HG02970 (cell line): ENCODE results near the gene IFNB1.

Experiments used
- ATAC-seq: cut with Tn5 transposase; IDR thresholded peaks from one replicate; pipeline ENCODE4 v1.9.1; 2021; ENCODE audit warnings: mild to moderate bottlenecking, moderate library complexity, moderate number of reproducible peaks; ENCODE audit not compliant: unreplicated experiment, low FRiP score

Gene IFNB1

DNA sequence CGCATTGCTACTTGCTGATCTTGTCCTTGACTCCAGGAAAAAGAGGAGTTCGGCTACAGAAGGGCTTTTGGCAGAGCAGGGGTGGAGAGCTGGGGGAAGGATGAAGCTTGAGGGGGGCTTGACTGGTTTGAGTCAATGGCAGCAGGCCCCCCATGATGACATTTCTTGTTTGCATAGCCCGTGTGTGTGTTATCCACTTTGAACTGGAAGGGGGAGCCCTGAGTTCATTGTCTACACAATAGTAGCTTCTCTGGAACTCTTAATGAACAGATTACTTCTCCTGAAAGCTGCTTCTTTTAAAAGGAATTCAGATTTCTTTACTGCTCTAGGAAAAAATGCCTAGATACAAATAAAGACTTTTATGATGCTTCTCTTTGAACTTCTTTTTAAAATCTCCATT, 2.3 kb downstream of the IFNB1 start:
- no peak for ATAC-seq

DNA sequence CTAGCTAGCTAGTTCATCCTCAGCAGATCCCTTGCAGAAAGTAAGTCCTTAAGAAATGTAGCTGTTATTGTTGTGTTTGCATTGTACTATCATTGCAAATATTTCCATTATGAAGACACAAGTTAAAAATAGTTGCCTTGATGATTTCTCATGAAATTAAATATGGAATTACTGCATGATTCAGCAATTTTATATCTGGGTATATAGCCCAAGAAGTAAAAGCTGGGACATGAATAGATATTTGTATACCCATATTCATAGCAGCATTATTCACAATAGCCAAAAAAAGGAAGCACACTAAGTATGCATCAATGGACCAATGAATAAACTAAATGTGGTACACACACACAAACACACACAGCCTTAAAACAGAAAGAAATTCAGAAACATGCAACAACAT, 6.8 kb downstream of the IFNB1 start:
- no peak for ATAC-seq

DNA sequence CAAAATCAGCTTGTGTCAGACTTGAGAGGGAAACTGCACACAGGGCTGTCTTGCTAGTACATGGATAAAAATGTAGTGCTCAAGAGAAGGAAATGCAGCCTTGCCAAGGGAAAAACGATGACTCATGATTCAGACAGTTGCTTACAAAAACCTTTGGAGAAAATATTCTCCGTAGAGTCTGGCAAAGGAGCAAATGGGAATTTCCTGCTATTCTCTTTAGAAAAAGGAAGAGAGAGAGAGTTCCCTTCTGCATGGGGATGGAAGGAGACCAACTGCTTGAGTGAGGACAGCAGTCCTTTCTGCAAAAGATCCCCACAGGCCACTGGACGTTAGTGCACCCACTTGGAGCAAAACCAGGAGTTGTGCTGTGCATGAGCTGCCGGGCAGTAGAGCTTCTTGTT, 7.6 kb downstream of the IFNB1 start:
- ATAC-seq = no peak

DNA sequence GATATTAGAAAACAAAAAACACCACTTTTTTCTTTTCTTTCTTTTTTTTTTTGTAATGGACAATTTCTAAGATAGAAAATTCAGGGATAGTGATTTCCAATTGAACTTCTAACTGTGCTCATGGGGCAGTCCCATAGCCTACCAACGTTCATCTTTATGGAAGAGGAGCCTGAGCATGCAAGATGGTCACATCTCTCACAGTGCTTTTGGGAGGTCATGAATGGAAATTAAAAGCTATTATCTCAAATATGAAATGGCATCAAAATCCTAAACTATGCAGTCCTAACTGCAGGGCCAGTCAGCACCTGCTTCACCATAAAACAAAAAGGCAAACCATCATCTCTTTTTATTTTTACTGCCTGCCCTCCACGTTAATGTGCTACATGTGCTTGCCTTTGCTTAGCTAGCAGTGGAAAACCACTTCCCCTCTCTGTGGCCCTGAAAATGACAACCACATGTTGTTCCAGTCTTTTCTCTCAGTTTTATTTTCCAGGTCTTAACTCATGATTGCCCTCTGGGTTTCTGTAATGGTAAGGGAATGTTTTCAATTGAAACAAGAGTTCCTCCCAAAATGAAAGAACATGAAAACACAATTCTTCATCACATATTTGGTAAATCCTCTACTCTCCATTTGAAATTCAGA, 16.7 kb downstream of the IFNB1 start:
- ATAC-seq = no peak

DNA sequence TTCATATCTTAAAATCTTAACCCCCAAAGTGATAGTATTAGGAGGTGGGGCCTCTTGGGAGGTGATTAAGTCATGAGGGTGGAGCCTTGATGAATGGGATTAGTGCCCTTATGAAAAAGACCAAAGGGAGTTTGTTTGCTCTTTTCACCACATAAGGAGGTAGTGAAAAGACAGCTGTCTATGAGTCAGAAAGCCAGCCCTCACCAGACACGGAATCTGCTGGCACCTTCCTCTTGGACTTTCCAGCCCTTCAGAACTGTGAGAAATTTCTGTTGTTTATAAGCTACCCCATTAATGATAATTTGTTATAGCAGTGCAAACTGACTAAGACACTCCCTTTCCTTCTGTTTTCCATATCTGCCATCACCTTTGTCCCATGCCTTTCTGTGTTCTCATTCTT, 20.8 kb downstream of the IFNB1 start:
- ATAC-seq = no peak

DNA sequence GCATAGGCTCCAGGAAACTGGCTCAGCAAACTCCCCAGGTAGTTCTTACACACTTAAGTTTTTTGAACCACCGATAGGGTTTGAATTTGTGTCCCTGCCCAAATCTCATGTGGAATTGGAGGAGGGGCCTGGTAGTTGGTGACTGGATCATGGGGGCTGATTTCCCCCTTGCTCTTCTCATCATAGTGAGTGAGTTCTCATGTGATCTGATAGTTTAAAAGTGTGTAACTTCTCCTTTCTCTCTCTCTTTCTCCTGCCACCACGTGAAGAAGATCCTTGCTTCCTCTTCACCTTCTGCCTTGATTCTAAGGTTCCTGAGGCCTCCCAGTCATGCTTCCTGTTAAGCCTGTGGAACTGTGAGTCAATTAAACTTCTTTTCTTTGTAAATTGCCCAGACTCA, 23.9 kb downstream of the IFNB1 start:
- ATAC-seq = no peak

DNA sequence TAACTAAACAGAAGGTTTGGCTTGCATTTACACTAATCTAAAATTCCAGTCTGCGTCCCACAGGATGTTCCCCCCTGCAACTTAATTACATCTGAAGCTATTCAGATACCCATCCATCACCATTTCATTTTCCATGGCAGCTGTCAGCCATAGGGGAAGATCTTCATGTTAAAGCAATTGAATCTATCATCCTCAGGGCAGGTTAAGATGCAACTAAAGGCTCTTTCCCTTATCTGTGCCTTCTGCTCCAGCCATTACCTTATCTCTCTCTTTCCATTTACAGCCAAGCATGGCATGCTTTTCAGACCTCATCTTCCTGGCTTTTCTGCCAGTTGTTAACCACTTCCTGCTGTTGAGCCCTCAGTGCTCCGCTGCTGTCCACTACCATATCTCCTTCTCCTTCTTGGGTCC, 30.5 kb downstream of the IFNB1 start:
- ATAC-seq = no peak

DNA sequence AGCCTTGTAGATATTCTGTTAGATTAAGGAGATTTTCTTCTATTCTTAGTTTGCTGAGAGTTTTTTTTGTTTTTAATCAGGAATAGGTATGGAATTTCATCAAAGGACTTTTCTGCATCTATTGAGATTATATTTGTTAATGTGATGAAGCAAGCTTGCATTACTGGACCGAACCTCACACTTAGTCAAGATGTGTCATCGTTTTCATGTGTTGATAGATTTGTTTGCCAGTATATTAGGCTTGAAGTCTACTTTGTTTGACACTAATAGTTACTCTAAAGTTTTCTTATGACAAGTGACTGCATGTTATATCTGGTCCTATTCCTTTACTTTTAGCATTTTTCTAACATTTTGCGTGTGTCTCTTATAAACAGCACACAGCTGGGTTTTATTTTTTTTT, 33.9 kb downstream of the IFNB1 start:
- ATAC-seq = no peak

DNA sequence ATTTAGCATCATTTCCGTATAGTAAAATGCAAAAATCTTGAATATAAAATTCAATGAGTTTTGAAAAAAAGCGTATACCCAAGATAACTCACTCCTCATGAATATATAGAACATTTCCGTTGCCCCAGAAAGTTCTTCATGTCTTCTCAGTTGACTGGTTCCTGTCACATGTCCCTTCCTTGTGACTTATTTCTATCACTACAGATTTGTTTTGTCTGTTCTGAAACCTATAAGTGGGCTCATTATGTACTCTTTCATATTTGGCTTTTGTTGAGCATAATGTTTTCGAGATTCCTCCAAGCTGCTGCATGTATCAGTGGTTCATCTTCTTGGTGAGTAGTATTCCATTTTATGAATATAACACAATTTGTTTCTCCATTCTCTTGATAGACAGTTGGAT, 35.3 kb downstream of the IFNB1 start:
- no peak for ATAC-seq

DNA sequence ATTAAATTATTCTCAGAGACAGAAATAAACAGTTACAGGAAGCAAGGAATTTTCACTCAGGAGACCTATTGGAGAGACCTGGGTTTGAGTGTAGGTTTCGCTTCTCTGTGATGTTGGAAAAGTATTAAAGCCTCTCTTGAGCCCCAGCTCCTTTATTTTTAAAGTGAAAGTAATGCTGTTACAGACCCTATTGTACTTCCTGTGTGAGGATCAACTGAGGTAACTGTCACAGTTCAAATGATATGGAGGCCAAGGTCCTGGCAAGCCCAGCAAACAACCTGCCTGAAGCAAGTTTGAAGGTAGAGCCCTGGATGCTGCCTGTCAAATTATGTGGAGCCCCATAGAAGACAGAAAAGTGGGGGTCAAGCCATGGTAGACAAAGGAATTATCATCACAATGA, 38.4 kb downstream of the IFNB1 start:
- no peak for ATAC-seq

DNA sequence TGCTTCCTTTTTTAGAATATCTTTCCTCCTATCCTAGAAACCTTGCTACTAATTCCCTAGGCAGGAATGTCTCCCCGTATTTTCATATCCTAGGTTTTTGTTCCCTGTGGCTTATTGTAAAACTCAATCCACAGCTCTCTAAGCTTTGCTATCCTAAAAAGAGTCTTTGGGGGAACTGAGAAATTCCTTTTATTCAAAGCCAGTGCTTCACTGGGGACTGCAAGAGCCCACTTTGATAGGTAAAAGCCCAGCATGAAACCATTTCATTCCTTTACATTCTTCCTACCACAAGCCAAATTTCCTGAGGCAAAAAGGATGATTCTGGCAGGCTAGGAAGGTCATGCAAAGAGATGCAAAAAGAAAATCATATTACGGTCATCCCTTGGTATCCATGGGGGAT, 40.5 kb downstream of the IFNB1 start:
- ATAC-seq = no peak

DNA sequence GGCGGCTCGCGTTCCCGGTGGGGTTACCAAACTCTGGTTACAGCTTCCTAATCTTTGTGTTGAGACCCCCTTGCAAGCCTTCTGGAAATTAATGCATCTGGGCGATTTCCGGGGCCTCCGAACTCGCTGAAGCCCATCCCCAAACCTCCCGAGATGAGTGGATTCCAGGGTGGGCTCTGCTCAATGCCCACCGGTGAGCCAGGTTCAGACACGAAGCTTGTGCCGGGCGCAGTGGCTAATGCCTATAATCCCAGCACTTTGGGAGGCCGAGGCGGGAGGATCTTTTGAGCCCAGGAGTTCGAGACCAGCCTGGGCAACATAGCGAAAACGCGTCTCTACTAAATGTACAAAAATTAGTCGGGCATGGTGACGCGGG, 45.9 kb downstream of the IFNB1 start:
- ATAC-seq = no peak

DNA sequence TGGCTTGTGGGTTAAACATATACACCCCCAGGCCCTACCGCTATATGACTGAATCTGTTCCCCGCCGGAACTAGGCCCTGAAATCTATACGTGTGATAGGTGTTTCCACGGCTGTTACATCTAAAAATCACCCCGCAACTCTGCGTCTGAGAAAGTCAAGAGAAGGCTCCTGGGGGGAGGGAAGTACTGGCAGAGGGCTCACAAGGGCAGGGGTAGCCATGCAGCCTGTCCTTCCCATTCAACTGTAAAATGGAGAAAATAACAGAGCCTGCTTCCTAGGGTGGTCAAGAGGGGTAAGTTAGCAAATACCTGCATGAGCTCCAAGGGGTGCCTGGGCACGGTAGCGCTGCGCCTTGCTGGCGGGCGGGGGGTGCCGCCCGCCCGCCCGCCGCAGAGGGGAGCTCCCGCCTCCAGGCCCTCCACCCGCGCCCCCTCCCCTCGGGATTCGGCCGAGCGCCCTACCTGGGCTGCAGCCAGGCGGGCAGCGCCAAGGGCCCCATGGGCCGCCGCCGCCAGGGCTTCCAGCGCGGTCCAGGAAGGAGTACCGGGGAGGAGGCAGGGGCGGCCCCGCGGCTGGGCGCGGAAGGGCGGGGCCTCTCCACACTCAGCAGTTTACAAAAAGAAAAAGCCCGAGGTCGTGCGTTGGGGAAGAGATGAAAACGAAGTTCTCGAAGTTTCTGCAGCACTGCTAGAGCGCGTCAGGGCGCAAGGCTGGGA, 46.5 kb downstream of the IFNB1 start, which contains the start of gene HACD4:
Gene HACD4, minus strand, starts transcription at position 550 of the 717 bp plus-strand sequence. Its CDS starts 50 bp downstream, at position 500.
- peak; percentile 58 for ATAC-seq

DNA sequence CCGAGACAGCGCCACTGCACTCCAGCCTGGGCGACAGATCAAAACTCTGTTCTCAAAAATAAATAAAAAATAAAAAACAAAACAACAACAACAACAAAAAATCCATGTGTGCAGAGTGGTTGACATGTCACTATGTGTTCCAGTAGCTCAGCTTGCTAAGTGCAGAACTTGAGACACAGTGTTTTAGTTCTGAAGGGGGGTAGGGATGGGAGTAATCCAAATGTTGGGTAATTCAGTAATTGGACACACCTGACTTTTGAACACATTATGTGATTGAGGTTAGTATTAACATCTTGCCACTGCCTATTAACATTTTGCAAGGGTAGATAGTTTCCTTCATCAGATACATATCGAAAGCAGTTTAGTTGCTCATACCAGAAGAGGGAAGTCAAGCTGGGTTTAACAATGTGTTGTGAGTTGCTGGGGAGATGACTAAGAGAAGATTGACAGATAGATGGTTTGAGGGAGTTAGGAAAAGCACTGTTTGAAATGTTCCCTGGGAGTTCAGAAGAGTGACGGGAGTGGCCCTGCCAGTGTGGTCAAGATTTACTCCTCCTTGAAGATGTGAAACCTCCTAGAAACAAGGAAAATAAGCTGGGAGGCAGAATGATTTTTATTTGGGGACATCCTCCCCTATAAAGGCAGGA, 47.2 kb downstream of the IFNB1 start:
- peak; percentile 59 for ATAC-seq

DNA sequence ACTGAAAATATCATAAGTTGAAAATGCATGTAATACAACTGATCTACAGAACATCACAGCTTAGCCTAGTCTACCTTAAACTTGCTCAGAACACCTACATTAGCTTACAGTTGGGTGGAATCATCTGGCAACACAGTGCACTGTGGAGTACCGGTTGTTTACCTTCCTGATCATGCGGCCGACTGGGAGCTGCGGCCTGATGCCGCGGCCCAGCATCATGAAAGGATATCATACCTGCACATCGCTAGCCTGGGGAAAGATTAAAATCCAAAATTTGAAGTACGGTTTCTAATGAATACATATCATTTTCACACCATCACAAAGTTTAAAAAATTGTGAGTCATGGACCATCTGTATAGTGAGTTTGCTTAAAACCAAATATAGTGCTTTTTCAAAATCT, 48.1 kb downstream of the IFNB1 start:
- no peak for ATAC-seq

DNA sequence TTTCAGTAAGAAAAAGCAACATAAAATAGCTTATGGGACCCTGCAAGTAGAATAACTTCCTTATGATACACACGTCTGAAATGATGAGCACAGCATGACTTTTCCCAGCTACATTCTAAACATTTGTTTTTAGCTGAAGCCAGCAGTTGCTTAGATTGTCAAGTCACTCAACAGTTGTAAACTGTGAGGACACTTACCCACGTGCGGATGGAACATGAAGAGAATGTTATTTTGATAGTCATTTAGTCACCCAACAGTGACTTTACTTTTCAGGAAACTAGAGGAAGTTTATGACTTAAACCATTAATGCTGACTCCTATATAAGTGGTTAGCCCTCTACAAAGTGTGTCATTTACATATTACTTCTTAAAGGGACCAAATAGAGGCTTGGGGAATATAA, 49.3 kb downstream of the IFNB1 start:
- ATAC-seq = no peak

DNA sequence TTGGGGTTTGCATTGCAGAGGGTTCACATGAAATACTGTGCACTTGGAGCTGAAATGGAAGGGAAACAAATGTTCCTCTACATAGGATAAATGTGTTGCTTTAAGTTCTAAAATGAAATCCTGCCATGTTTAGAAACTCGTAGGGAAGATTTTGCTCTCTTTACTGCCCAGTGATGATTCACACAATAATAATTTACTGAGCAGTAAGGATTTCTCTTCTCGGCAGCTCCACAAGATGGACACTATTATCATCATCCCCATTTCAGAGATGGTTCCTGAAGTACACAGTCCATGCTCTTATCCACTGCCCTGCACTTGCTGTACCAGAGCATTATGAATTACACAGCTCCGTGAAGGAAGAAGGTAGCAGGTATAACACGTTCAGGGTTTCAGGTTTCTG, 50.4 kb downstream of the IFNB1 start:
- ATAC-seq = no peak
